H1 (cell line): ENCODE results near the gene SLC22A14. TPM values are rescaled to one million over a fixed set of nuclear protein-coding genes. Genes with fewer than 3 reads are reported as not detected.

Experiments used
- CTCF ChIA-PET: fragments of 300-600 bp; sonication (Branson Sonifier 250); formaldehyde crosslinking; loops from one replicate; lab custom pipeline; 2021; ENCODE audit not compliant: partially characterized antibody; lab: Charles Lee
- POLR2A ChIA-PET: fragments of 300-600 bp; sonication (Branson Sonifier 250); formaldehyde crosslinking; loops from one replicate; lab custom pipeline; 2021; ENCODE audit warnings: inconsistent platforms; ENCODE audit not compliant: partially characterized antibody; lab: Charles Lee
- DNase-seq, 2 experiments: peaks; one replicate each; pipeline versions ENCODE4 v3.0.0 to v3.0.0-alpha.2; 2010 to 2022; ENCODE audit warnings: low spot score in 2 of 2, low read depth in 1 of 2, mixed read lengths in 1 of 2
- FAIRE-seq: peaks from 2 replicates; lab custom pipeline; 2011; peaks lifted over from hg19 to GRCh38; lab: Jason Lieb, UNC
- H2AFZ ChIP-seq: 2 replicates; pipeline ENCODE4 v1.8.1; 2012; ENCODE audit warnings: low read length, inconsistent platforms
- H2AK5ac ChIP-seq: 2 replicates; pipeline ENCODE4 v1.6.1; 2013; ENCODE audit warnings: low read depth, low read length
- H2BK120ac ChIP-seq: replicated peaks from 2 replicates; pipeline ENCODE3; 2013; ENCODE audit warnings: low read depth, low read length, inconsistent platforms
- H2BK12ac ChIP-seq: 2 replicates; pipeline ENCODE4 v1.6.1; 2013; ENCODE audit warnings: low read depth, low read length
- H2BK15ac ChIP-seq: 2 replicates; pipeline ENCODE4 v1.6.1; 2013; ENCODE audit warnings: low read length
- H2BK20ac ChIP-seq: 2 replicates; pipeline ENCODE4 v1.6.1; 2013; ENCODE audit warnings: low read length
- H2BK5ac ChIP-seq: 2 replicates; pipeline ENCODE4 v1.6.1; 2013; ENCODE audit warnings: low read depth, low read length
- H3K14ac ChIP-seq: 2 replicates; pipeline ENCODE4 v1.6.1; 2013; ENCODE audit warnings: inconsistent platforms; ENCODE audit not compliant: insufficient read length
- H3K18ac ChIP-seq: 2 replicates; pipeline ENCODE4 v1.6.1; 2013; ENCODE audit warnings: low read length; ENCODE audit errors: extremely low read depth
- H3K23ac ChIP-seq: 2 replicates; pipeline ENCODE4 v1.6.1; 2013; ENCODE audit warnings: inconsistent platforms; ENCODE audit not compliant: insufficient read length
- H3K23me2 ChIP-seq: 2 replicates; pipeline ENCODE4 v1.6.1; 2013; ENCODE audit warnings: low read depth, low read length
- H3K27ac ChIP-seq: 2 replicates; pipeline ENCODE4 v1.6.1; 2011; ENCODE audit warnings: low read depth, low read length, inconsistent platforms
- H3K27me3 ChIP-seq, 4 experiments: replicated peaks in 1 of 4; 1 replicate in 1 of 4; 2 replicates in 3 of 4; pipeline versions ENCODE4 v1.6.1 to v1.8.1; 2011 to 2013; ENCODE audit warnings: low read length in 3 of 4, mild to moderate bottlenecking in 3 of 4, inconsistent platforms in 2 of 4, mixed read lengths in 2 of 4, moderate library complexity in 1 of 4; ENCODE audit not compliant: control insufficient read depth in 3 of 4, insufficient read depth in 3 of 4; ENCODE audit errors: extremely low read depth in 1 of 4
- H3K36me3 ChIP-seq, 4 experiments: 2 replicates each; pipeline versions ENCODE4 v1.6.1 to v1.8.1; 2011 to 2013; ENCODE audit warnings: mild to moderate bottlenecking in 4 of 4, low read length in 3 of 4, moderate library complexity in 2 of 4, control low read depth in 1 of 4, inconsistent platforms in 1 of 4; ENCODE audit not compliant: insufficient read depth in 4 of 4, control insufficient read depth in 2 of 4
- H3K4ac ChIP-seq: replicated peaks from 2 replicates; pipeline ENCODE3; 2013; ENCODE audit warnings: low read length, low read depth, mixed read lengths, inconsistent platforms; ENCODE audit not compliant: insufficient read length
- H3K4me1 ChIP-seq, 4 experiments: replicated peaks in 1 of 4; 1 replicate in 1 of 4; 2 replicates in 3 of 4; pipeline versions ENCODE4 v1.6.1 to v1.8.1; 2011 to 2013; ENCODE audit warnings: low read length in 3 of 4, inconsistent platforms in 2 of 4, mixed read lengths in 1 of 4; ENCODE audit not compliant: insufficient read depth in 4 of 4, control insufficient read depth in 3 of 4
- H3K4me2 ChIP-seq, 2 experiments: 2 replicates each; pipeline versions ENCODE4 v1.6.1 to v1.8.1; 2011 to 2013; ENCODE audit warnings: low read depth in 2 of 2, low read length in 2 of 2, control low read depth in 1 of 2, inconsistent platforms in 1 of 2, mild to moderate bottlenecking in 1 of 2; ENCODE audit not compliant: insufficient read depth in 1 of 2
- H3K4me3 ChIP-seq, 4 experiments: fragments of 200-600, 300-600 bp in 1 of 4; sonication (generic), shearing (Covaris generic), sonication (Bioruptor Twin) in 1 of 4; 2 replicates each; pipeline versions ENCODE4 v1.5.1 to v1.8.1; 2011 to 2016; ENCODE audit warnings: low read length in 4 of 4, low read depth in 3 of 4, control low read depth in 2 of 4, inconsistent platforms in 2 of 4, mild to moderate bottlenecking in 2 of 4, mixed read lengths in 1 of 4, moderate library complexity in 1 of 4; ENCODE audit not compliant: insufficient read depth in 2 of 4; ENCODE audit errors: extremely low read depth in 1 of 4
- H3K56ac ChIP-seq: replicated peaks from 2 replicates; pipeline ENCODE3; 2013; ENCODE audit warnings: low read depth, mild to moderate bottlenecking, mixed read lengths, low read length, inconsistent platforms; ENCODE audit not compliant: insufficient read length
- H3K79me1 ChIP-seq: 2 replicates; pipeline ENCODE4 v1.6.1; 2013; ENCODE audit warnings: low read depth, low read length, control low read depth
- H3K79me2 ChIP-seq, 2 experiments: 2 replicates each; pipeline versions ENCODE4 v1.6.1 to v1.8.1; 2012 to 2013; ENCODE audit warnings: low read length in 2 of 2, mild to moderate bottlenecking in 2 of 2, inconsistent platforms in 1 of 2; ENCODE audit not compliant: insufficient read depth in 2 of 2, control insufficient read depth in 1 of 2
- H3K9ac ChIP-seq, 4 experiments: replicated peaks in 1 of 4; 1 replicate in 1 of 4; 2 replicates in 3 of 4; pipeline versions ENCODE4 v1.6.1 to v1.8.1; 2011 to 2013; ENCODE audit warnings: low read depth in 3 of 4, low read length in 3 of 4, control low read depth in 2 of 4, mild to moderate bottlenecking in 2 of 4, moderate library complexity in 2 of 4, inconsistent platforms in 1 of 4; ENCODE audit errors: extremely low read depth in 1 of 4
- H3K9me3 ChIP-seq, 2 experiments: 2 replicates each; pipeline versions ENCODE4 v1.6.1 to v1.8.1; 2012 to 2013; ENCODE audit warnings: mild to moderate bottlenecking in 2 of 2, moderate library complexity in 2 of 2, control low read depth in 1 of 2, inconsistent platforms in 1 of 2, low read depth in 1 of 2, low read length in 1 of 2, mixed read lengths in 1 of 2; ENCODE audit not compliant: insufficient read depth in 2 of 2
- H4K20me1 ChIP-seq, 2 experiments: replicated peaks in 1 of 2; 2 replicates each; pipeline versions ENCODE3 to v1.8.1; 2011 to 2013; ENCODE audit warnings: inconsistent platforms in 2 of 2, low read length in 2 of 2, mild to moderate bottlenecking in 1 of 2; ENCODE audit not compliant: insufficient read depth in 2 of 2, control insufficient read depth in 1 of 2
- H4K5ac ChIP-seq: 2 replicates; pipeline ENCODE4 v1.6.1; 2013; ENCODE audit warnings: low read length, low read depth, mixed read lengths, inconsistent platforms; ENCODE audit not compliant: insufficient read length
- H4K8ac ChIP-seq: 2 replicates; pipeline ENCODE4 v1.8.0; 2013; ENCODE audit warnings: mild to moderate bottlenecking, moderate library complexity, low read length, inconsistent platforms; ENCODE audit not compliant: insufficient read depth; ENCODE audit errors: extremely low read depth
- H4K91ac ChIP-seq: replicated peaks from 2 replicates; pipeline ENCODE3; 2013; ENCODE audit warnings: low read length, mixed read lengths, inconsistent platforms; ENCODE audit not compliant: insufficient read length
- BRCA1 ChIP-seq: IDR thresholded peaks from 2 replicates; pipeline ENCODE4 v1.6.1; 2012; ENCODE audit warnings: low read depth, low read length, improper control_type of control experiment
- JUND ChIP-seq: IDR thresholded peaks from 2 replicates; pipeline ENCODE4 v1.6.1; 2011; ENCODE audit warnings: mild to moderate bottlenecking, improper control_type of control experiment, low read length
- KDM4A ChIP-seq: IDR thresholded peaks from one replicate; pipeline ENCODE4 v1.7.1; 2012; ENCODE audit warnings: low read depth, mild to moderate bottlenecking, moderate library complexity, low read length, inconsistent platforms; ENCODE audit not compliant: severe bottlenecking
- POLR2AphosphoS5 ChIP-seq: IDR thresholded peaks from 2 replicates; pipeline ENCODE4 v1.6.1; 2011; ENCODE audit warnings: low read depth, low read length
- RAD21 ChIP-seq, 2 experiments: IDR thresholded peaks in 1 of 2; conservative IDR thresholded peaks in 1 of 2; 2 replicates each; pipeline ENCODE4 v1.6.1; 2011; ENCODE audit warnings: low read depth in 2 of 2, low read length in 2 of 2, improper control_type of control experiment in 1 of 2, inconsistent platforms in 1 of 2, mild to moderate bottlenecking in 1 of 2, moderate library complexity in 1 of 2
- RBBP5 ChIP-seq: IDR thresholded peaks from 2 replicates; pipeline ENCODE4 v1.7.1; 2012; ENCODE audit warnings: low read depth, mild to moderate bottlenecking, inconsistent platforms, low read length, moderate library complexity, borderline replicate concordance
- TAF7 ChIP-seq: optimal IDR thresholded peaks from 2 replicates; pipeline ENCODE3; 2011; ENCODE audit warnings: low read depth, mild to moderate bottlenecking, inconsistent platforms, low read length, moderate library complexity, borderline replicate concordance
- YY1 ChIP-seq: IDR thresholded peaks from 2 replicates; pipeline ENCODE4 v1.6.1; 2011; ENCODE audit warnings: low read depth, mild to moderate bottlenecking, low read length
- WGBS, 2 experiments: shearing (Covaris generic) in 1 of 2; methylation state at CpG; one replicate each; pipeline versions ENCODE4 v1.1.6 to v1.1.7; 2013 to 2015; ENCODE audit warnings: low lambda C conversion rate in 2 of 2, mixed read lengths in 2 of 2, inconsistent platforms in 1 of 2, low coverage in 1 of 2, missing lambda C conversion rate in 1 of 2; ENCODE audit not compliant: insufficient replicate concordance in 2 of 2, insufficient coverage in 1 of 2, insufficient read length in 1 of 2; ENCODE audit errors: extremely low coverage in 1 of 2, missing lambda C conversion rate in 1 of 2; 5-methylcytosine and 5-hydroxymethylcytosine counted together
- polyA plus RNA-seq, 7 experiments: library from polyadenylated mRNA; depleted of rRNA in 3 of 7; stranded (reverse) in 5 of 7; unstranded in 2 of 7; fragments of >200 nt in 5 of 7; fragments of 200-250 nt in 2 of 7; gene quantifications; 1 replicate in 5 of 7; 2 replicates in 1 of 7; 4 replicates in 1 of 7; pipeline versions ENCODE4 v1.2.1 to v1.2.3, GENCODE V29; 2011 to 2013; ENCODE audit warnings: missing spikeins in 2 of 7, mixed read lengths in 2 of 7
- total RNA-seq: library from RNA; stranded (reverse); fragmentation: NEBNext Ultra II Directional; extraction: Animal tissue kit (Norgen Biotek cat#: 25700); gene quantifications from 2 replicates; pipeline ENCODE4 v1.2.1, GENCODE V29; 2021
- TF ChIP-seq, protein P1 (sequence below): IDR thresholded peaks from 2 replicates; pipeline ENCODE4 v1.6.1; 2011; ENCODE audit warnings: low read depth, mild to moderate bottlenecking, low read length; ENCODE audit not compliant: insufficient read depth

The SLC22A14 gene
- total and polyA plus RNA-seq, 2 of the 8 experiments (the other 6 are each of a cell fraction or from before 2014, with no cell fraction given) = 0.03 TPM; not detected in 1

DNA sequence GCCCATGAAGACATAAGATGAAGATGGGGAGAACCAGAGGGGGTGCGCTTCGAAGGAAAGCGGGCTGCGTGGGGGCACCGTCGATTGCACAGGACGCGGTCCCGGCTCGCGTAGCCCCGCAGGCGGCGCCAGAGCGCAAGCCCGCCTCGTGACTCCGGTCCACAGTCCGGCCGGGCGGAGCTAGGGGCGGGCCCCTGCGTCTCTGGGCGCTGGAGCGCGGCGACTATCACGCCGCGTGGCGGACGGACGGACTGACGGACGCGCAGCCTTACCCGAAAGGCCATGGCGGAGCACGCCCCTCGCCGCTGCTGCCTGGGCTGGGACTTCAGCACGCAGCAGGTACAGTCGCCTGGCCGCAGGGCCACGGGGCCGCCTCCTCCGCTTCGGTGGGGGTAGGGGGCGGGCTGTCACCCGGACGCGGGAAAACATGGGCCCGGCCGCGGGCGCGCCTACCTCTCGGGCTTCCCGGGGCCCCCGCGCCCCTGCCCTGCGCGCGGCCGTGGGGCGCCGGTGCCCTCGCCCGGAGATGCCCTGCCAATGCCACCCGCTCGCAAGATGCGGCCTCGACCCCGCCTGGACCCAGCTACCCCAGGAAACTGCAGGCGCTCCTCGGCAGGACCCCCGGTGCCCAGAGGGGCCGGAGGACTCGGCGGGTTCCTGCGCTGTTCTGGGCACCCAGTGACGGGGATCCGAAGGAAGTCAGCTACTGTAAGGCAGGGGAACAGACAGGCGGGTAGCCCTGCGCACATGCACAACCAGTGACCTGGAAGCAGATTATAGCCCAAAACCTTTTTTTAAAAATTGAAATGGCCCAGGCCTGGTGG lies 64.7 kb downstream of the SLC22A14 start, which contains the start of gene XYLB:
TSS of gene XYLB (plus strand) at position 199 of the 824 bp plus-strand sequence. CDS start at position 283, 84 bp downstream.
- POLR2A ChIA-PET = interaction anchor here (0.8 to 2.5 kb wide), 3 partner anchors 107 to 183 kb away, joined by 3 to 10 read pairs (median 3); partner anchors contain the start of gene ACVR2B
- peak; percentile 35; the same call in 1 of the 2 replicates for TF ChIP-seq JUND
- 0 out of 2 replicates have a peak, but pooled peaks have one; percentile 35 for TF ChIP-seq RBBP5
- TF ChIP-seq YY1 = 0 out of 2 replicates have a peak, but pooled peaks have one; percentile 37
- no peak for TF ChIP-seq TAF7
- TF ChIP-seq RAD21 (IDR thresholded peaks at IDR 0.05 in 1 of 2, conservative IDR thresholded peaks at IDR 0.05 in 1 of 2; ENCODE audit: low read depth in 2 of 2, low read length in 2 of 2) = peak; percentile 59 to 64
- TF ChIP-seq, protein P1, sequence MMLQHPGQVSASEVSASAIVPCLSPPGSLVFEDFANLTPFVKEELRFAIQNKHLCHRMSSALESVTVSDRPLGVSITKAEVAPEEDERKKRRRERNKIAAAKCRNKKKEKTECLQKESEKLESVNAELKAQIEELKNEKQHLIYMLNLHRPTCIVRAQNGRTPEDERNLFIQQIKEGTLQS = no peak
- TF ChIP-seq KDM4A = peak; percentile 98
- TF ChIP-seq BRCA1 = no peak
- peak; percentile 30; the same call in 1 of the 2 replicates for TF ChIP-seq POLR2AphosphoS5

More for the DNA sequence above, 64.7 kb downstream of the SLC22A14 start, which contains the start of gene XYLB:
- no peak within 1 kb of the TSS for H2BK120ac ChIP-seq
- no peak within 1 kb of the TSS for H3K14ac ChIP-seq
- H2BK12ac ChIP-seq = 0 out of 2 replicates have a peak within 1 kb of the TSS, but pooled peaks have one; percentile 60
- peak within 1 kb of the TSS; percentile 93 for H3K18ac ChIP-seq
- H3K9me3 ChIP-seq = no peaks in the 10 kb centered on the region
- FAIRE-seq = no peak
- H3K79me2 ChIP-seq = no peaks in the 10 kb centered on the region
- peak within 1 kb of the TSS; percentile 84; the same call in 1 of the 2 replicates for H2AFZ ChIP-seq
- peak within 1 kb of the TSS; percentile 65 to 88 for H3K4me2 ChIP-seq
- no peak within 1 kb of the TSS for H2BK20ac ChIP-seq
- peak within 1 kb of the TSS; percentile 78; the same call in 1 of the 2 replicates for H2BK5ac ChIP-seq
- peak within 1 kb of the TSS; percentile 52 to 71 (median 65) for H3K4me3 ChIP-seq
- peak within 1 kb of the TSS; percentile 72; the same call in 1 of the 2 replicates for H2BK15ac ChIP-seq
- no peak within 1 kb of the TSS for H3K23ac ChIP-seq
- H2AK5ac ChIP-seq = no peak within 1 kb of the TSS
- CTCF ChIA-PET = interaction anchor here (0.6 to 4.8 kb wide), 37 partner anchors 9 to 396 kb away, joined by 3 to 47 read pairs (median 4); partner anchors contain the start of gene EXOG
- peak within 1 kb of the TSS; percentile 85 for H3K4ac ChIP-seq
- peak within 1 kb of the TSS in 3 of 4 experiments; percentile 38 to 56 (median 45); a peak in 5 of 7 replicates for H3K9ac ChIP-seq
- no peaks in the 10 kb centered on the region for H3K36me3 ChIP-seq
- H3K27ac ChIP-seq = no peak within 1 kb of the TSS
- 0 out of 7 replicates have a peak, but pooled peaks cover 0 to 3% (median 0%) of the 10 kb centered on the region in 4 experiments for H3K4me1 ChIP-seq
- H4K20me1 ChIP-seq = no peaks in the 10 kb centered on the region
- peak within 1 kb of the TSS; percentile 91 for H4K91ac ChIP-seq
- WGBS, 2 experiments = 4% methylated on average over 72 of the region's 85 CpGs; no CpG with 5 or more reads in 1 of the 2 experiments
- H3K23me2 ChIP-seq = peaks cover 3% of the 10 kb centered on the region; the same call in 1 of the 2 replicates
- no peaks in the 10 kb centered on the region; the same call in 1 of the 2 replicates for H3K79me1 ChIP-seq
- no peak within 1 kb of the TSS for H3K56ac ChIP-seq
- H4K8ac ChIP-seq = peak within 1 kb of the TSS; percentile 84
- peaks cover 0 to 14% (median 4%) of the 10 kb centered on the region in 4 experiments; a peak in 4 of 7 replicates for H3K27me3 ChIP-seq
- DNase-seq = peak; percentile 33 to 86
- H4K5ac ChIP-seq = peak within 1 kb of the TSS; percentile 73
